C4-2B (cell line): ENCODE measurements around the gene SLC22A12.
"Not testable (repeated sequence)": the region's sequence is repeated elsewhere in the genome, so short reads cannot be mapped to it uniquely, and the experiment has no call there.

ENCODE experiments used
- H3K27ac ChIP-seq: fragments of 450-650 bp; 2 replicates; pipeline ENCODE4 v1.5.1; 2017
- ZFX ChIP-seq: fragments of 450-650 bp; IDR thresholded peaks from 2 replicates; pipeline ENCODE4 v1.6.1; 2017
- TF ChIP-seq, protein P1 (sequence below): fragments of 450-650 bp; conservative IDR thresholded peaks from 2 replicates; pipeline ENCODE4 v1.5.1; 2017; ENCODE audit warnings: mild to moderate bottlenecking

The SLC22A12 gene

DNA sequence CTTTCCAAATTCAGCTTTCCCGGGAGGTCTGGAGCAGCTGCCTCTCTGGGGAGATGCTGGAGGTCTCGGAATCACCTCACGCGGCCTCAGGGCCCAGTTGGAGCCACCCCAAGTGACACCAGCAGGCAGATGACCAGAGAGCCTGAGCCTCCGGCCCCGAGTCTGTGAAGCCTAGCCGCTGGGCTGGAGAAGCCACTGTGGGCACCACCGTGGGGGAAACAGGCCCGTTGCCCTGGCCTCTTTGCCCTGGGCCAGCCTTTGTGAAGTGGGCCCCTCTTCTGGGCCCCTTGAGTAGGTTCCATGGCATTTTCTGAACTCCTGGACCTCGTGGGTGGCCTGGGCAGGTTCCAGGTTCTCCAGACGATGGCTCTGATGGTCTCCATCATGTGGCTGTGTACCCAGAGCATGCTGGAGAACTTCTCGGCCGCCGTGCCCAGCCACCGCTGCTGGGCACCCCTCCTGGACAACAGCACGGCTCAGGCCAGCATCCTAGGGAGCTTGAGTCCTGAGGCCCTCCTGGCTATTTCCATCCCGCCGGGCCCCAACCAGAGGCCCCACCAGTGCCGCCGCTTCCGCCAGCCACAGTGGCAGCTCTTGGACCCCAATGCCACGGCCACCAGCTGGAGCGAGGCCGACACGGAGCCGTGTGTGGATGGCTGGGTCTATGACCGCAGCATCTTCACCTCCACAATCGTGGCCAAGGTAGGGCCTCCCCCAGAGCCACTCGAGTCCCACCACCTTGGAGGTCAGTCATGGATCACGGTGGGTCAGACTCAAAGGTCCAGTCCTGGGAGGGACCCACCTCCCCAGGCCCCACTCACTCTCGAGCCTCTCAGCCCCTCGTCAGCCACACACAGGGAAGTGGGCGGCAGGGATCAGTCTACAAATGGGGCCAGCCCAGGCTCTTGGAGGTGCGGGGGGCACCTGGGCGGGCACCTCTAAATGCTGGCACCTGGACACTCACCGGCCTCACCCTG lies 525 bp downstream of the SLC22A12 start:
- no peak overlapping the region for H3K27ac ChIP-seq
- TF ChIP-seq ZFX = no peak
- TF ChIP-seq, protein P1, sequence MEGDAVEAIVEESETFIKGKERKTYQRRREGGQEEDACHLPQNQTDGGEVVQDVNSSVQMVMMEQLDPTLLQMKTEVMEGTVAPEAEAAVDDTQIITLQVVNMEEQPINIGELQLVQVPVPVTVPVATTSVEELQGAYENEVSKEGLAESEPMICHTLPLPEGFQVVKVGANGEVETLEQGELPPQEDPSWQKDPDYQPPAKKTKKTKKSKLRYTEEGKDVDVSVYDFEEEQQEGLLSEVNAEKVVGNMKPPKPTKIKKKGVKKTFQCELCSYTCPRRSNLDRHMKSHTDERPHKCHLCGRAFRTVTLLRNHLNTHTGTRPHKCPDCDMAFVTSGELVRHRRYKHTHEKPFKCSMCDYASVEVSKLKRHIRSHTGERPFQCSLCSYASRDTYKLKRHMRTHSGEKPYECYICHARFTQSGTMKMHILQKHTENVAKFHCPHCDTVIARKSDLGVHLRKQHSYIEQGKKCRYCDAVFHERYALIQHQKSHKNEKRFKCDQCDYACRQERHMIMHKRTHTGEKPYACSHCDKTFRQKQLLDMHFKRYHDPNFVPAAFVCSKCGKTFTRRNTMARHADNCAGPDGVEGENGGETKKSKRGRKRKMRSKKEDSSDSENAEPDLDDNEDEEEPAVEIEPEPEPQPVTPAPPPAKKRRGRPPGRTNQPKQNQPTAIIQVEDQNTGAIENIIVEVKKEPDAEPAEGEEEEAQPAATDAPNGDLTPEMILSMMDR = no peak

DNA sequence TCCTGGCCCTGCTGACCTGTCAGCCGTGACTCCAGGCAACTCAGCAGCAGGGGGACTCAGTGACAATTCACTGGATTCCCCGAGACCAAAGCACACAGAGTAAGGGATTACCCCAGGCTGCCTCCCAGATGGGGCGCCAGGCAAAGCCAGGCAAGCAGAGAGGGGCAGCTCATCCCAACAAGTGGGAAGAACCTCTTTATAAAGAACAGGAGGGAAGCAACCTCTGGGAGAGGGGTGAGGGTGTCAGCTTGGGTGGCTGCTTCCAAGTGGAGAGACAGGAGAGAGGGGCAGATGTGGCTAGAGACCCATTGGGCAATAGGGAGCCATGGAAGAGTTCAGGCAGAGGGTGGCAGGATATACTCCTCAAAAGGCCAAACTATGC lies 1.2 kb downstream of the SLC22A12 start:
- TF ChIP-seq, protein P1 = no peak
- TF ChIP-seq ZFX = no peak
- H3K27ac ChIP-seq = no peak overlapping the region

DNA sequence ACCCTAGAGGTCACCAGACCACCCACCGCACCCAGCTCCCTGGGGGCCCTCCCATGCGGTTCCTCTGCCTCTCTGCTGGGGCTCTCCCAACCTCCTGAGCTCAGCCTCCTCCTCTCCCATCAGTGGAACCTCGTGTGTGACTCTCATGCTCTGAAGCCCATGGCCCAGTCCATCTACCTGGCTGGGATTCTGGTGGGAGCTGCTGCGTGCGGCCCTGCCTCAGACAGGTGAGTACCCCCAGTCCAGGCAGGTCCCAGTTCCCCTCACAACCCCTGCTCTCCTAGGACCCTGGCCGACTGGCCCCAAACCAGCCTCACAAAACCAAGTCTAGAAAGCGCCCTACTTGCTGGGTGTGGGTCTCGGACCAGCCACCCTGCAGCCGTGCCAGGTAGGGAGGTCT lies 1.6 kb downstream of the SLC22A12 start:
- TF ChIP-seq, protein P1 = no peak
- TF ChIP-seq ZFX = no peak

DNA sequence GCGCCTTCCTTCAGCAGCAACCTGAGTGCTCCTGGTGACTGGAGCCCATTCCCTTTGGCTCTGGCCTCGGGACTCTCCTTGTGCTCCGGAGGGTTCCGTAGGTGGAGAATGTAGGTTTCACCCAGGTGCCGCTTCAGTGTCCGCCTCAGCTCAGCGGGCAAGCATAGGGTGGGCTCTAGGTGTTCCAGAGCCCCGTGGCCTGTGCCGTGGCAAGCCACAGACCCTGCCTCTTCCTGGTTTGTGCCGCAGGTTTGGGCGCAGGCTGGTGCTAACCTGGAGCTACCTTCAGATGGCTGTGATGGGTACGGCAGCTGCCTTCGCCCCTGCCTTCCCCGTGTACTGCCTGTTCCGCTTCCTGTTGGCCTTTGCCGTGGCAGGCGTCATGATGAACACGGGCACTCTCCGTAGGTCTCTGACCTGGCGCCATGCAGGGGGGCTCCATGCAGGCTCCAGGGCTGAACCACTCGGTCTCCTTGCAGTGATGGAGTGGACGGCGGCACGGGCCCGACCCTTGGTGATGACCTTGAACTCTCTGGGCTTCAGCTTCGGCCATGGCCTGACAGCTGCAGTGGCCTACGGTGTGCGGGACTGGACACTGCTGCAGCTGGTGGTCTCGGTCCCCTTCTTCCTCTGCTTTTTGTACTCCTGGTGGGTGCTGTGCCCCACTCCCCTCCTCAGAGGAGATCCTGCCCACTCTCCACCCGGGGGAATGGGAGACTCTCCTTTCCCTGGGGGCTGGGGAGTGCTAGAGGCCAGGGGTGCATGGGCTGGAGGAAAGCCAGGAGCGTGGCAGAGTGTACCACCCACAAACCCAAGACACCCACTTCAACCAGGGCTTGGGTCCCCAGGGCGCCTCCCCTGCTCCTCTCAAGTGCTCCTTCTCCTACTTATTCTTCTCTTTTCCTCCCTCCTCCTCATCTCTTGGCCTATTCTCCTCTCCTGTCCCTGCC lies 2.4 kb downstream of the SLC22A12 start:
- no peak overlapping the region for H3K27ac ChIP-seq
- TF ChIP-seq, protein P1 = no peak
- TF ChIP-seq ZFX = no peak

More for the DNA sequence above, 1.6 kb downstream of the SLC22A12 start:
- no peak overlapping the region for H3K27ac ChIP-seq

DNA sequence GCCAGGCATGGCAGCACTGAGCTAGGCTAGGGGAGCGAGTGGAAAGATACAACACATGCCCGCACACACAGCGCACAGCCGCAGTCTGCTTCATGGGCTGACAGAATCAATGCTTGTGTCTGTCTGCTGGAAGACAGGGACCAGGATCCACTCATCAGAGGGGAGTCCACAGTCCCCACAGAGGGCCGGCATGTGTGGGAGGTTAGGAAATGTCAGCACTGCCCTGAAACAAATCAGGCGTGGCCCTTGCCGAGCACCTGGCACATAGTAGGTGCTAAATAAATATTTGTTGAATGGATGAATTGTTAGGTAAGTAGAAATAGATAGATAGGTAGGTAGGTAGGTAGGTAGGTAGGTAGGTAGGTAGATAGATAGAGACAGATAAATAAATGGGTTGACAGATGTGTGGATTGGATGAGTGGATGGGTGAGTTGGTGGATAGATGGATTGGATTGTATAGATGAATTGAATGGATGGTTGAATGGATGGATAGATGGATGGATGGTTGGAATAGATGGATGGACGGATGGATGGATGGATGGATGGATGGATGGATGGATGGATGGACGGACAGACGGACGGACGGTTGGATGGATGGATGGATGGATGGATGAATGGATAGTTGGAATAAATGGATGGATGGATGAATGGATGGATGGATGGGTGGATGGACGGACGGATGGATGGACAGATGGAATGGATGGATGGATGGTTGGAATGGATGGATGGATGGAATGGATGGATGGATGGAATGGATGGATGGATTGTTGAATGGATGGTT lies 3.3 kb downstream of the SLC22A12 start:
- TF ChIP-seq, protein P1 = no peak
- no peak for TF ChIP-seq ZFX
- no peak overlapping the region for H3K27ac ChIP-seq

DNA sequence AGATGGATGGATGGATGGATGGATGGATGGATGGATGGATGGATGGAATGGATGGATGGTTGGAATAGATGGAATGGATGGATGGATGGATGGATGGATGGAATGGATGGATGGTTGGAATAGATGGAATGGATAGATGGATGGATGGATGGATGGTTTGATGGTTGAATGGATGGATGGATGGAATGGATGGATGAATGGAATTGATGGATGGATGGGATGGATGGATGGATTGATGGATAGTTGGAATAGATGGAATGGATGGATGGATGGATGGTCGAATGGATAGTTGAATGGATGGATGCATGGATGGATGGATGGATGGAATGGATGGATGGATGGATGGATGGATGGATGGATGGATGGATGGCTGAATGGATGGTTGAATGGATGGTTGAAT lies 4.9 kb downstream of the SLC22A12 start:
- H3K27ac ChIP-seq = not testable (repeated sequence)

DNA sequence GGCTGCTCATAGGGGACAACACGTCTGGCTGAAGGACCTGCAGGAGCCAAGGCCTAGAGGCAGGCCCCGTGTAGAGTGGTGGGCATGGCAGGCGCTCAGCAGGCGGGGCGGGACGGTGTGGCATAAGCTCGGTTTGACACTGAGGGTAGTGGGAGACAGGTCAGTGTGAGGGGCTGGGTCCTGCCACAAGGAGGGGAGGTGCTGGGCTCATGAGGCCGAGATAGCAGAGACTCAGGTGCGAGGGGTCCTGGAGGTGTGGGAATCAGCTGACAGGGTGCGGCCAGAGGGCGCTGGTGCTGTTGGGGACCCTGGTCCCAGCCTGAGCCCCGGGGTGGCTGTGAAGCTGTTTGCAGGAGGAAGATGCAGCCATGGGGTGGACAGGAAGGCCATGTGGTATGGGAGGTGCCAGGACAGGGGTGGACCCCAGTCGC lies 6.7 kb downstream of the SLC22A12 start:
- TF ChIP-seq, protein P1 = no peak
- TF ChIP-seq ZFX = no peak
- no peak overlapping the region for H3K27ac ChIP-seq
